G401.6 (cell line): ENCODE measurements around the gene ZNF8.
"Not testable (repeated sequence)": the region's sequence is repeated elsewhere in the genome, so short reads cannot be mapped to it uniquely, and the experiment has no call there.

ENCODE experiments used
- FAIRE-seq: peaks from 2 replicates; lab custom pipeline; 2012; peaks lifted over from hg19 to GRCh38; lab: Jason Lieb, UNC

Gene ZNF8

DNA sequence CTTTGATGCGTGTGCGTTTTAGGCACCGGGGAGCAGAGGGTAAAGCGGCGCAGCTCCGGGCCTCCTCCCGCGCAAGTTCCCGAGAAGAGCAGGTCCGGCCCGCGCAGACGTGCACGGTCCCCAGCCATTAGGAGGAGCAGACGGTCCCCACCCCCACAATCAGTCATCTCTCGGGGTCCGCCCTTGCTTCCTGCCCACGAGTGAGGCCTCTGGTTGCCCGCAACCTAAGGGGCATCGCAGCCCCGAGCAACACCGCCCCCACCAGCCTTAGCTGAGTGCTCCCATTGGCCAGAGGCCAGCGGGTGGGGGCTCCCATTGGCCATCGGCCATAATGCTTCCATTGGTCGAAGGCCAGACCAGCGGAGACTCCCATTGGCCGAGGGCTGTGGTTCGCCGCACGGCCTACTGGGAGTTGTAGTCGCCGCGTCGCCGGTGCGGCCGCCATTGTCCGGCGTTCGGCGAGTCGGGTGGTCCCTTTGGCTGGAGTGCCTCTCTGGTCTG, at the start of gene ZNF8:
ZNF8 (plus strand) TSS at position 415 of the 501 bp plus-strand sequence. CDS start 127 bp downstream, outside the sequence.
- FAIRE-seq = peak; percentile 99

DNA sequence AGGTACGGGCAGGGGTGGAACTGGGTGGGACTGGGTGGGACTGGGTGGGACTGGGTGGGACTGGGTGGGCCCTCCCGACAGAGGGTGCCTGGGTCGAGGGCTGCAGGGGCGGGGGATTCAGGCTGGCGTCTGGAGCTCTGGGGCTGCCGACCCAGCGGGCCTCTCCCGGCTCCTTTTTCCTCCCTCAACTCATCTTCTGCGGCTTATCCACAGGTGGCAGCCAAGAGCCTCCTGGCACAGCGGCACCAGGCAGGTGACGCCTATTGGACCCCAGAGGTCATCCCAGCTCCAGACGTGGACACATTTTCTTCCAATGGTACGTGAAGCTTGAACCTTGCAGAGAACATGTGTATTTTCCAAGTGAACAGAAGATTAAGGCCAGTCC, 49.5 kb upstream of the ZNF8 start:
- no peak for FAIRE-seq

DNA sequence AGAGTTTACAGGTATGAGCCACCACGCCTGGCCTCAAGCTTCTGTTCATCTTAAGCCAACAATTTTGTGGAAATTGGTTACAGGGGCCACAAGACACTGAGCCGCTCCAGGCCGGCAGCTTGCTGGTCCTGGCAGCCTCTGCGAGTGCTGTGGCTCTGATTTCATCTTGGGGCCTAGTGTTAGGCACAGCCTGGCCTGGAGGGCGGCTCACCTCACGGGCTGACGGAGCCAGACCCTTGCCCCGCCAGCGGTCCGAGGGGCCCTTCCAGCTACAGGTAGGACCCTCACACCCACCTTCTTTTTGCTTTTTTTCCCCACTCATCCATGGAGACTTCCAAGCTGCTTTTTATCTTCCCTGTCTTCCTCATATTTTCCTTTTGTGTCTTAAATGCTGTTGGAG, 41.4 kb upstream of the ZNF8 start:
- no peak for FAIRE-seq

DNA sequence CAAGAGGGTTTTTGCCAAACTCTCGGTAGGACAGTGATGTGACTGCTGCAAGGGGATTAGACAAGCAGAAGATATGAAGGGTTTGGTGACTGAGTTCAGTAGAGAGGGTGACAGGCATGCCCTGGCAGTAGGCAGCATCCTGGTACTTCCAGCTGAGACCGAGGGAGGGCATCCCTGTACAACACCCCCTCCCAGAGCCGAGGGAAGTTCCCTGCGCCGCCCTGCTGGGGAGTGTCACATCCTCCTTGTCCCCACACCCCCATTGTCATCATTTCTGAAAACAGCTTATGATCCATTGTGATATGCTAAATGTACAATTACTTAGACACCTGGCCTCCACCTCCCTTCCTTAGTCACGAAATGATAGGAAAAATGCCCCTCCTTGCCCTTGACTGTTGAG, 35.4 kb upstream of the ZNF8 start:
- FAIRE-seq = no peak

DNA sequence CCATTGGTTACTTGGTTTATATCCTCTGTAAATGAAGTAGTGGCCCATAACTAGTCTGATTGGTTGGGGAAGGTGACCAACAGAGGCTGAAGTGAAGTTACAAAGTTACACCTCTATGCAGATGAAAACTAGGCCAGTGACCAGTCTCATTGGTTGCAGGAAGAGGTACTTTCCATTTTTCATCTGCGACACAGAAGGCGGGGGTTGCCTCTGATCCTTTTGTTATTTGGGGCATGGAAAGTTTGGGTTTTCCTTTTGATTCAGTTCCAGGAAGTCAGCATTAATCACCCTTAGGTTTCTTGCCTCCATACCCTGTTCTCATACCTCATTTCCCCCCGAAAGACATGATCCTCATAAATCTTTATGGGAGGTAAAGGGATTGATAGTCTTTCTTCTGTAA, 29.9 kb upstream of the ZNF8 start:
- no peak for FAIRE-seq

DNA sequence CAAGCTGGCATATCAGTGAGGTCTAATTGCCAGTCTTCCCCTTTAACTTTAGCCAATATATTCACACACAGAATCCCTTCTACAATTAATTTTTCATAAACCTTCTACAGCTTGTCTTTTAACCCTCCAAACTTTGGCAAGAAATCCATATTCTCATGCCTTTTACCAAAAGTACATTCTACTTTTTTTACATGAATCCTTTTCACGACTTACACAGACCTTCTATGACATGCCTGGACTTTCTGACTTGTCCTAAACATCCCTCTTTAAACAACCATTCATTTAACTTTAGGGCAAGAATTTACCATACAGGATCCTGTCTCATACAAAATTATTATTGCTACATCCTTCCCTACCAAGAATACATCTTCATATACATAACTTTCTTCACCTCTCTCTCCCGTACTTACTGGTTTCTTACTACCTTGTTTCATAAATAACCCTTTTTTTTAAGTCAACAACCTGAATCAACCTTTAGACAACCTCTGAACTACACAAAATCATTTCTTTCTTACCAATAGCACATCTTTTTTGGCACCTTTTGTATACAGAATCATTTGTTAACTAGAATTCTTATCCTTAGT, 26.6 kb upstream of the ZNF8 start:
- no peak for FAIRE-seq

DNA sequence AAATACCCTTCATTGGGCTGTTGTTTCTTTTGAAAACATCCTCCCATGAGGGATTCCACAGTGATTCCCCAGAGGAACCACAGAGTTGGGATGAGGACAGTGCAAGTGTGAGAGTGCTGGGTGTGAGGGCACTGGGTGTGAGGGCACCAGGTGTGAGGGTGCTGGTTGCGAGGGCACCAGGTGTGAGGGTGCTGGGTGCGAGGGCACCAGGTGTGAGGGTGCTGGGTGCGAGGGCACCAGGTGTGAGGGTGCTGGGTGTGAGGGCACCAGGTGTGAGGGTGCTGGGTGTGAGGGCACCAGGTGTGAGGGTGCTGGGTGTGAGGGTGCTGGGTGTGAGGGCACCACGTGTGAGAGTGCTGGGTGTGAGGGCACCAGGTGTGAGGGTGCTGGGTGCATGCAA, 20.5 kb upstream of the ZNF8 start:
- FAIRE-seq = not testable (repeated sequence)

DNA sequence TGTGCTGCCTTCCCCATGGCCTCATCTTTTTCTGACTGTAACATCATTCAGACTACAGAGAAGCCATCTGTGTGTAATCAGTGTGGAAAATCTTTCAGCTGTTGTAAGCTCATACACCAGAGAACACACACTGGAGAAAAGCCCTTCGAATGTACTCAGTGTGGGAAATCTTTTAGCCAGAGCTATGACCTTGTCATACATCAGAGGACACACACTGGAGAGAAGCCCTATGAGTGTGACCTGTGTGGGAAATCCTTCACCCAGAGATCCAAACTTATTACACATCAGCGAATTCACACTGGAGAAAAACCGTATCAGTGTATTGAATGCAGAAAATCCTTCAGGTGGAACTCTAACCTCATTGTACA, 17.2 kb upstream of the ZNF8 start:
- no peak for FAIRE-seq

DNA sequence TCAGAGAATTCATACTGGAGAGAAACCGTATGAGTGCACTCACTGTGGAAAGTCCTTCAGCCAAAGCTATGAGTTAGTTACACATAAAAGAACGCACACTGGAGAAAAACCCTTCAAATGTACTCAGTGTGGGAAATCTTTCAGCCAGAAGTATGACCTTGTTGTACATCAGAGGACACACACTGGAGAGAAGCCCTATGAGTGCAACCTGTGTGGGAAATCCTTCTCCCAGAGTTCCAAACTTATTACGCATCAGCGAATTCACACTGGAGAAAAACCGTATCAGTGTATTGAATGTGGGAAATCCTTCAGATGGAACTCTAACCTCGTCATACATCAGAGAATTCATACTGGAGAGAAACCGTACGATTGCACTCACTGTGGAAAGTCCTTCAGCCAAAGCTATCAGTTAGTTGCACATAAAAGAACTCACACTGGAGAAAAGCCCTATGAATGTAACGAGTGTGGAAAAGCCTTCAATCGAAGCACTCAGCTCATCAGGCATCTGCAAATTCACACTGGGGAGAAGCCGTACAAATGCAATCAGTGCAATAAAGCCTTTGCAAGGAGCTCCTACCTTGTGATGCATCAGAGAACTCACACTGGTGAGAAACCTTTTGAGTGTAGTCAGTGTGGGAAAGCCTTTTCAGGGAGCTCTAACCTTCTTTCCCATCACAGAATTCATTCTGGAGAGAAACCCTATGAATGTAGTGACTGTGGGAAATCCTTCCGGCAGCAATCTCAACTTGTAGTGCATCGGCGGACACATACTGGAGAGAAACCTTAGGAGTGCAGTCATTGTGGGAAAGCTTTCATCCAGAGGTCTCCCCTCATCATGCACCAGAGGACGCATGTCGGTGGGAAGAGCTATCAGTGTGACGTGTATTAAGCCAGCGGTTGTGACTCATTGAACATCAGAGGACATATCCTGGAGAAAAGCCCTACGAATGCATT, 16.5 kb upstream of the ZNF8 start:
- no peak for FAIRE-seq

DNA sequence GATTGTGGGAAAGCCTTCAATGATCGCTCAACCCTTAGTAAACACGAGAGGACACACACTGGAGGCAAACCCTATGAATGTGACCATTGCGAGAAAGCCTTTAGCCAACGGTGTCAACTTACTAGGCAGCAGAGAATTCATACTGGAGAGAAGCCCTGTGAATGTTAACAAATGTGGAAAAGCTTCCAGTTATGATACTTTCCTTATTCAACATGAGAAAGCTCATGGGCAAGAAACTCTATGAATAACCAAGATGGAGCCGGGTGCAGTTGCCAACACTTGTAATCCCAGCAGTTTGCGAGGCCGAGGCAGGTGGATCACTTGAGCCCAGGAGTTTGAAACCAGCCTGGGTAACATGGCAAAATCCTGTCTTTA, 15.8 kb upstream of the ZNF8 start:
- FAIRE-seq = no peak

DNA sequence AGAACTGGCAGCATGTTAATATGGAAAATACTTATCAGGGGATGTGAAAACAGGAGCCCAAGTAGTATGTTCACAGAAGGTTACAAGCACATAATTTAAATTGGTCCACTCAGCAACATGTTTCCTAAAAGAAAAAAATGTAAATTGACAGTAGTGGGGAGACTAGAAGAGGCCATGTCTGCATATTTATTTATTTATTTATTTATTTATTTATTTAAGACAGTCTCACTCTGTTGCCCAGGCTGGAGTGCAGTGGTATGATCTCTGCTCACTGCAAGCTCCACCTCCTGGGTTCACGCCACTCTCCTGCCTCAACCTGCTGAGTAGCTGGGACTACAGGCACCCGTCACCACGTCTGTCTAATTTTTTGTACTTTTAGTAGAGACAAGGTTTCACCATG, 13.7 kb upstream of the ZNF8 start:
- FAIRE-seq = no peak

DNA sequence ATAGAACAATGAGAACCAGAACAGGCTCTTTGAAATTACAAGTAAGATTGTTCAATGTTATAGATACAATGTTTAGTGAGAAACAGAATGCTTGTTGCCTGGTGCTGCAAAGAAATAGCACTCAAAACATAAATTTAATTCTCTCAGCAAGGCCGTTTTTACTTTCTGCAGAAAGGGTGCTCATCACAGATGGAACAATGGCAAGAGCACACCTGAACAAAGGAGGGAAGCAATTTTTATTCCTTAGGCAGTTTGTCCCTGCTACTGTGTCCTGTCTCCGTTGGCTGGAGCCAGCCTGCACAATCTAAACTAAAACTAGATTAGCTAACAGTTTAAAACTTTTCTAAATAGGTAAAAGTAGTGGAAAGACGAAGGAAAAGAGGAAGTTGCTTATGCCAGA, 10.4 kb upstream of the ZNF8 start:
- FAIRE-seq = no peak

DNA sequence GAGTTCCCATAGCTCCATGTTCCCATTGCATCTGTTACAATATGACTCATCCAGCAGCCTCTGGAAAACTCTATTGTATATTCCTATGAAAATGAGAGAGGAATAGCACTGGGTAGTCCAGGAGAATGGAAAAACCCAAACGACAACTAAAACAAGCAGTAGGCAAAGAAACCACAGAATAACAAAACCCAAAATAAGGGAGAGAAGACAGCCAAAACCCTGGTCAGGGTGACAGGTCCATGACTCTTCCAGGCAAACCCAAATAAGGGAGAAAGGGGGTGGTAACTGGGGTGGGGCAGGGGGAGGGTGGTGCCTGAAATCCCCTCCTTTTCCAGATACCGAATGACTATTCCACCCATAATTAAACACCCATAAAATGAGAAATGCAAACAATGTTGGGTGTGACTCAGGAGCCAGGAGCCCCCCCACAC, 4.0 kb upstream of the ZNF8 start:
- FAIRE-seq = no peak

DNA sequence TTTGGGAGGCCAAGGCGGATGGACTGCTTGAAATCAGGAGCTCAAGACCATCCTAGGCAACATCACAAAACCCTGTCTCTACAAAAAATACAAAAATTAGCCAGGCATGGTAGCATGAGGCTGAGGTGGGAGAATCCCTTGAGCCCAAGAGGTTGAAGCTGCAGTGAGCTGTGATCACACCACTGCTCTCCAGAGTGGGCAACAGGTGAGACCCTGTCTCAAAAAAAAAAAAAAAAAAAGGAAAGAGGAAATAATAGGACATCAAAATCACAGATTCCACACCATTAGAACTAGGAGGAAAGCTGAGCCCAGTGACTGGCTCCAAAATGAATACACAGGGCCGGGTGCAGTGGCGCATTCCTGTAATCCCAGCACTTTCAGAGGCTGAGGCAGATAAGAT, 3.2 kb upstream of the ZNF8 start:
- no peak for FAIRE-seq

DNA sequence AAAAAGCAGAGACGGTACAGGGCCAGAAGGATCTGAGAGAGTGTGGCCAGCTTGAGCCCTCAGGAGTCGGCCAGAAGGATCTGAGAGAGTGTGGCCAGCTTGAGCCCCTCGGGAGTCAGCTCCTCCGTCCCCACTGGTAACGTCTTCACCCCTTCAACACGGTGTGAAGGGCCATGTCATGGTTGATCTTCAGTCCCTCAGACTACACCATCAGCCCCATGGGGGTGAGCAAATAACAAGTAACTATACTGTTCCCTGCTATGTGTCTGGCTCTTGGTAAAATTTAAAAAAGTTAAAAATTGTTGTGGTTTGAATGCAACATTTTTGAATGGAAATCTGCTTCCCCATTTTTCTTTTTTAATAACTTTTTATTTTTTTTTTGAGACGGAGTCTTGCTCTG, 1.6 kb upstream of the ZNF8 start:
- no peak for FAIRE-seq

DNA sequence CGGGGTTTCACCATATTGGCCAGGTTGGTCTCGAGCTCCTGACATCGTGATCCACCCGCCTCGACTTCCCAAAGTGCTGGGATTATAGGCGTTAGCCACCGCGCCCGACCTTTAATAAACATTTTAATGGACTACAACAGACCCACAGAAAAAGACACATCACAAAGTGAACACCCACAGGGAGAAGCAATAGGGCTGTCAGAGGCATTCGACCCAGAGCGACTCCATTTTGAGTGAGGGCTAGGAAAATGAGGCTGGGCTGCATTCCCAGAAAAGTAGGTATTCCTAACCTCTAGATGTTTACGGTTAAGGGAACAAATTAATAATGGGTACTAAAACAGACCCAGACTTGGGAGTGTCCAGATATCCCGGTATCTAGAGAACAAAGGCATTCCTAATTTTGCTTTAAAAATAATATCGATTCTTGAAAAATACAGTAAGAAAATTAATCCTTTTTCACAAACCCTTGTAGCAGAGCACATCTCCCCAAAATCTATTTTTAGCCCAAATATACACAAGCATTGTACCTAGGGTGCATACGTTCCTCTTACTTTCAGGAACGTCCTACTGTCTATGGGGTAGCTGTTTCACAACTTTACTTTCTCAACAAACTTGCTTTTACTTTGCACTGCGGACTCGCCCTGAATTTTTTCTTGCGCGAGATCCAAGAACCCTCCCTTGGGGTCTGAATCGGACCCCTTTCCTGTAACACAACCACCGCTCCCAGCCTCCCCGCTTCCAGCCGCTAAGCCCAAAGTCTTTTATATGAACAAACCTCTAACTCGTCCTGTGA, 811 bp upstream of the ZNF8 start:
- FAIRE-seq = no peak

DNA sequence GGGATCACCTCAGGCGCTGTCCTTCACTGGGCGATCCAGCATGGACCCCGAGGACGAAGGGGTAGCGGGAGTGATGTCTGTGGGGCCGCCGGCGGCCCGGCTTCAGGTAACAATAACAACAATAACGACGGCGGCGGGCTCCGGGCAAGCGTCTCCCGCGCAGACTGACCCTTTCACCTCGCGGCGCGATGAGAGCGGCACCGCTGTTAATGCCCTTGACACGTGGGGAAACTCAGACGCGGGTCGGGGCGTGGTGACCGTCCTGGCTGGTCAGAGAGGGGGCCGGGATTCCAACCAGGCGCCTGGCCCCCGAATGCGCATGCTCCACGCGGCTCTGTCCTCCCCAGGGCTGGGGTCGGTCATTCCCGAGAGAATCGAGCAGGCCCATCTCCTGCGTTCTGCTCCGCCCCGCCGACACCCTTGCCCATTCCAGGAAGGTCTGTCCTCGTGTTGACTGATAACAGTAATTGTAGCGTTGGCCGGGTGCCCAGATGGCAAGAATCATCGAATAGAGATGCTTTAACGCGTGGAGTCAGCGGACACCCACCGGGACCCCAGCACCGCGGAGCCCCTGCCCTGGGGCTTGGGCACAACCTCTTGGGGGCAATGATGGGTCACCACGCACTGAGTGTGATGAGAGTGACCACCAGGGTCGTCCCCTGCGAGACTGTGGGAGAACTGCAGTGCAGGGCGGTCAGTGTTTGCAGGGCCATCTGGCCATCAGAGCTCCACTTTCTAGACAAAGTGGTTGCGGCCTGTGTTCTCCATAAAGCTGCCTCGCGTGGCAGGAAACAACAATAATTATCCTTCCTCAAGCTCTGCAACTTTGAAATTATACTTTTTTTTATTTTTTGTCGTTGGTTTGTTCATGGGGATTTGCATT, 528 bp downstream of the ZNF8 start:
- FAIRE-seq = no peak

DNA sequence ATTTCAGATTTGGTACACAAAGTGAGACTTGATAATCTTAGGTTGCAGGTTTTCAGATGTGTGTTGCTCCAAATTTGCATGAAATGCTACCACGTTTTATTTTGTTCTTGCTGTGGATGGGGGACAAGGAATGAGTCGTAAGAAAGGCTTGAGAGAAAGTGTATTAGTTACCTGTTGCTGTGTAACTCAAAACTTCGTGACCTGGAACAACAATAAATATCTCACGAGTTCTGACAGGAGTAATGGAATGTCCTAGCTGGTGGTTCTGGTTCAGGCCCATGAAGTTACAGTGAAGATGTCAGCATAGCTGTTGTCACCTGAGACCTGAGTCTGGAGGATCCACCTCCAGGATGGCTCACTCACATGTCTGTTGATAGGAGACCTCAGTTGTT, 1.2 kb downstream of the ZNF8 start:
- FAIRE-seq = no peak

DNA sequence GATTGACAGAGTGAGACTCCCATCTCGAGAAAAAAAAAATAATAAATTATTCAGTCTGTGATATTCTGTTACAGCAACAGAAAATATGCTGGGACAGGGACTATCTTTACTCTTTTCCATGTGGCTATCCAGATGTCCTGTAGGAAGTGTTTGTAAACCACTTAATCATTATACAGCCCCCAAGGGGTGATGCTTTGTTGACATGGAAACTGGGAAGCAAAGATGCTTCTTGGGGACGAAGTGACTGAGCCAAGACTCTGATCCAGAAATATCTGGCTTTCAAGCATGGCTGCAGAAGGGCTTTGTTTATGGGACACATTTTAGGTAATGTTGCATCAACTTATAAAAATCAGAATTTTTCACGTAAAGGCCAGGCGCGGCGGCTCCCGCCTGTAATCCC, 5.4 kb downstream of the ZNF8 start:
- FAIRE-seq = no peak

DNA sequence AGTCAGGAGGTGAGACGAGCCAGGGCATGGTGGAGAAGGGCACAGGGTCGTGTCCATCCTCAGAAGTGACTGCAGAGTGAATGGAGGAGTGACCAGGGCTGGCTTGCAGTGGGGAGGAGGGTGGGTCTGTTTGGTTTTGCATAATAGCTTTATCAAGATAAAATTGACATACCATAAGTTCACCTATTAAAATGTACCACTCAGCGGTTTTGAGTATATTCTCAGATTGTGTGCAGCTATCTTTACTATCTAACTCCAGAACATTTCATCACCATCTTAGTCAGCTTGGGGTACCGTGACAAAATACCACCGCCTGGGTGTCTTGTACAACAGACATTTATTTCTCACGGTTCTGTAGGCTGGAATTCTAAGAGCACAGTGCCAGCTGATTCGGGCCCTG, 13.2 kb downstream of the ZNF8 start:
- FAIRE-seq = no peak

DNA sequence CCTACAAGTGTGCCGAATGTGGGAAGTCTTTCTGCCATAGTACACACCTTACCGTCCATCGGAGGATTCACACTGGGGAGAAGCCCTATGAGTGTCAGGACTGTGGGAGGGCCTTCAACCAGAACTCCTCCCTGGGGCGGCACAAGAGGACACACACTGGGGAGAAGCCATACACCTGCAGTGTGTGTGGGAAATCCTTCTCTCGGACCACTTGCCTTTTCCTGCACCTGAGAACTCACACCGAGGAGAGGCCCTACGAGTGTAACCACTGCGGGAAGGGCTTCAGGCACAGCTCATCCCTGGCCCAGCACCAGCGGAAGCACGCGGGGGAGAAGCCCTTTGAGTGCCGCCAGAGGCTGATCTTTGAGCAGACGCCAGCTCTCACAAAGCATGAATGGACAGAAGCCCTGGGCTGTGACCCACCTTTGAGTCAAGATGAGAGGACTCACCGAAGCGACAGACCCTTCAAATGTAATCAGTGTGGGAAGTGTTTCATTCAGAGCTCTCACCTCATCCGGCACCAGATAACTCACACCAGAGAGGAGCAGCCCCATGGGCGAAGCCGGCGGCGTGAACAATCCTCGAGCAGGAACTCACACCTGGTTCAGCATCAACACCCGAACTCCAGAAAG, 16.1 kb downstream of the ZNF8 start:
- no peak for FAIRE-seq

DNA sequence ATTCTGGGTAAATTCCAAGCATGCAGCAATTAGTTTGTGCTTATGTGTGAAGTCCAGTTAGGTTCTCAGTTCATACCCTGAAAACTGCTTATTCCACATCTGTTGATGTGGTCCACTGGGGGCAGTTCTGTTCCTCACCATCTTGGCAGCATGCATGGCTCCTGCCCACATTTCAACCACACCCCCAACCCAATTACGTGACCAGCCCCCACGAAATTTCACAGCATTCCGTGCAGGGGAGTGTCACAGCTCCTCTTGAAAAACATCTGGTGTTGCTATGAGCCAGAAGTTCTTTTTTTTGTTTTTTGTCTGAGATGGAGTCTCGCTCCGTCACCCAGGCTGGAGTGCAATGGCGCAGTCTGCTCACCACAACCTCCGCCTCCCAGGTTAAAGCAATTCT, 17.3 kb downstream of the ZNF8 start:
- FAIRE-seq = no peak
